GM12878 (cell line): ENCODE results near the gene CRYBG3. TPM values are rescaled to one million over a fixed set of nuclear protein-coding genes. Genes with fewer than 3 reads are reported as not detected.
A peak's percentile ranks its signal among the peaks of the same experiment; 100 is the strongest.

ENCODE experiments used
- BACH1 ChIP-seq: fragments of 450-650 bp; IDR thresholded peaks from 2 replicates; pipeline ENCODE4 v1.6.1; 2017; ENCODE audit warnings: mild to moderate bottlenecking, borderline replicate concordance
- BHLHE40 ChIP-seq, 2 experiments: fragments of 450-650 bp in 1 of 2; IDR thresholded peaks; 2 replicates each; pipeline ENCODE4 v1.6.1; 2011 to 2017; ENCODE audit warnings: low read depth in 2 of 2, borderline replicate concordance in 1 of 2, improper control_type of control experiment in 1 of 2, low read length in 1 of 2, mild to moderate bottlenecking in 1 of 2
- CEBPZ ChIP-seq: fragments of 150-350 bp; IDR thresholded peaks from 2 replicates; pipeline ENCODE4 v1.6.1; 2016; ENCODE audit warnings: low read depth, low read length
- CREB1 ChIP-seq: IDR thresholded peaks from 2 replicates; pipeline ENCODE4 v1.6.1; 2012; ENCODE audit warnings: low read depth, mild to moderate bottlenecking, inconsistent platforms
- DPF2 ChIP-seq: fragments of 450-650 bp; IDR thresholded peaks from 2 replicates; pipeline ENCODE4 v1.6.1; 2017; ENCODE audit warnings: mild to moderate bottlenecking
- EED ChIP-seq: sonication (generic); IDR thresholded peaks from 2 replicates; pipeline ENCODE4 v1.6.1; 2016; ENCODE audit warnings: antibody characterized with exemption, low read depth
- GATAD2B ChIP-seq: fragments of 450-650 bp; conservative IDR thresholded peaks from 2 replicates; pipeline ENCODE4 v1.6.1; 2017; ENCODE audit warnings: low read depth, mild to moderate bottlenecking, moderate library complexity
- IKZF1 ChIP-seq: fragments of 450-650 bp; conservative IDR thresholded peaks from 2 replicates; pipeline ENCODE4 v1.6.1; 2017; ENCODE audit warnings: antibody characterized with exemption, mild to moderate bottlenecking
- LARP7 ChIP-seq: fragments of 450-650 bp; IDR thresholded peaks from 2 replicates; pipeline ENCODE4 v1.6.1; 2017; ENCODE audit warnings: mild to moderate bottlenecking
- MAX ChIP-seq: IDR thresholded peaks from 2 replicates; pipeline ENCODE4 v1.6.1; 2012; ENCODE audit warnings: low read depth, low read length, improper control_type of control experiment
- NR2F1 ChIP-seq: fragments of 450-650 bp; conservative IDR thresholded peaks from 2 replicates; pipeline ENCODE4 v1.6.1; 2017; ENCODE audit warnings: mild to moderate bottlenecking
- PAX5 ChIP-seq: IDR thresholded peaks from 2 replicates; pipeline ENCODE4 v1.6.1; 2011; ENCODE audit warnings: low read depth, low read length, borderline replicate concordance
- POLR2A ChIP-seq: IDR thresholded peaks from 2 replicates; pipeline ENCODE4 v1.6.1; 2011; ENCODE audit warnings: low read depth, mild to moderate bottlenecking, low read length
- RB1 ChIP-seq: fragments of 450-650 bp; formaldehyde crosslinking; IDR thresholded peaks from 2 replicates; pipeline ENCODE4 v1.6.1; 2017; ENCODE audit warnings: mild to moderate bottlenecking, borderline replicate concordance
- USF1 ChIP-seq: IDR thresholded peaks from 2 replicates; pipeline ENCODE4 v1.6.1; 2011; ENCODE audit warnings: borderline replicate concordance, low read depth, mild to moderate bottlenecking, moderate library complexity, mixed read lengths, low read length; ENCODE audit not compliant: insufficient read depth; ENCODE audit errors: extremely low read length
- ZNF687 ChIP-seq: fragments of 450-650 bp; IDR thresholded peaks from 2 replicates; pipeline ENCODE4 v1.6.1; 2017; ENCODE audit warnings: mild to moderate bottlenecking, moderate library complexity
- polyA plus RNA-seq, 11 experiments: library from polyadenylated mRNA; depleted of rRNA in 4 of 11; unstranded in 6 of 11; stranded (reverse) in 5 of 11; fragments of >200 nt; fragmentation: Nextera tagmentation in 4 of 11; fragmentation: Illumina TruSeq in 1 of 11; extraction: Ambion mirVana in 4 of 11; extraction: Trizol in 1 of 11; gene quantifications; 1 replicate in 1 of 11; 2 replicates in 10 of 11; pipeline versions ENCODE4 v1.2.1 to v1.2.3, GENCODE V29; 2011 to 2016; ENCODE audit warnings: inconsistent platforms in 2 of 11, missing spikeins in 2 of 11, low read depth in 1 of 11
- total RNA-seq, 4 experiments: library from RNA; depleted of rRNA in 3 of 4; stranded (reverse); fragments of >200 nt in 3 of 4; fragmentation: Illumina TruSeq in 1 of 4; extraction: Trizol in 1 of 4; gene quantifications; 2 replicates each; pipeline versions ENCODE4 v1.2.1 to v1.2.3, GENCODE V29; 2013 to 2021

The CRYBG3 gene
- total and polyA plus RNA-seq, 10 of the 15 experiments (the other 5 are each of a cell fraction or from before 2014, with no cell fraction given) = 0.11 to 5.4 (median 1.6) TPM

GRCh38 chr3:97821774-97822358 lies at the start of gene CRYBG3 (continued):
- TF ChIP-seq ZNF687 (peak; percentile 42; the same call in 1 of the 2 replicates), DPF2 (peak; percentile 24; the same call in 1 of the 2 replicates), EED (no peak), USF1 (no peak), BHLHE40 (IDR thresholded peaks at IDR 0.05; ENCODE audit: borderline replicate concordance in 1 of 2, low read depth in 2 of 2, low read length in 1 of 2) (peak; percentile 20 to 67; a peak in 3 of 4 replicates), NR2F1 (0 out of 2 replicates have a peak, but pooled peaks have one; percentile 11), RB1 (0 out of 2 replicates have a peak, but pooled peaks have one; percentile 37), LARP7 (peak; percentile 74), BACH1 (peak; percentile 26), CEBPZ (no peak), GATAD2B (0 out of 2 replicates have a peak, but pooled peaks have one; percentile 59), CREB1 (peak; percentile 18; the same call in 1 of the 2 replicates), MAX (peak; percentile 45; the same call in 1 of the 2 replicates), PAX5 (no peak), POLR2A (peak; percentile 93), IKZF1 (peak; percentile 74)
